HG02642 (cell line): ENCODE data around the gene PLD2.
A peak's percentile ranks its signal among the peaks of the same experiment; 100 is the strongest.

Experiments
- ATAC-seq: cut with Tn5 transposase; IDR thresholded peaks from one replicate; pipeline ENCODE4 v1.9.1; 2021; ENCODE audit warnings: mild to moderate bottlenecking; ENCODE audit not compliant: unreplicated experiment, poor library complexity

Gene PLD2

GRCh38 chr17:4789951-4790704 is 16.8 kb upstream of the PLD2 start:
- ATAC-seq: peak; percentile 85

- no peak for ATAC-seq
Measured at GRCh38 chr17:4790705-4791088, 16.3 kb upstream of the PLD2 start.

GRCh38 chr17:4795168-4795567 is 11.8 kb upstream of the PLD2 start:
- ATAC-seq: no peak

DNA sequence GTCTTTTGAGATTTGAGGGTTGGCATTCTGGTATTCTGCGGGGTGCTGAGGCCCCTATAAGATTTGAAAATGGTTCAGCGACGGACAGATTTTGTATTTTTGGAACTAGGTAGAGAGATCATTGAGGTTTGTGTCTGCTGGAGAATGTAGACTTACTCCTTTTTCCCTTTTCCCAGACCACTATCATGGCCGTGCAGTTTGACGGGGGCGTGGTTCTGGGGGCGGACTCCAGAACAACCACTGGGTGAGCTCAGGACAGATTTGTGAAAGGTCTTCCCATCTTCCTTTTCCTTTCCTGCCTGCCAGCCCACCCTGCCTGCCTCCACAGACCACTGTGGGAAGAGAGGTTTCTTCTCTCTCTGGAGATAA is 10.4 kb upstream of the PLD2 start:
- no peak for ATAC-seq

DNA sequence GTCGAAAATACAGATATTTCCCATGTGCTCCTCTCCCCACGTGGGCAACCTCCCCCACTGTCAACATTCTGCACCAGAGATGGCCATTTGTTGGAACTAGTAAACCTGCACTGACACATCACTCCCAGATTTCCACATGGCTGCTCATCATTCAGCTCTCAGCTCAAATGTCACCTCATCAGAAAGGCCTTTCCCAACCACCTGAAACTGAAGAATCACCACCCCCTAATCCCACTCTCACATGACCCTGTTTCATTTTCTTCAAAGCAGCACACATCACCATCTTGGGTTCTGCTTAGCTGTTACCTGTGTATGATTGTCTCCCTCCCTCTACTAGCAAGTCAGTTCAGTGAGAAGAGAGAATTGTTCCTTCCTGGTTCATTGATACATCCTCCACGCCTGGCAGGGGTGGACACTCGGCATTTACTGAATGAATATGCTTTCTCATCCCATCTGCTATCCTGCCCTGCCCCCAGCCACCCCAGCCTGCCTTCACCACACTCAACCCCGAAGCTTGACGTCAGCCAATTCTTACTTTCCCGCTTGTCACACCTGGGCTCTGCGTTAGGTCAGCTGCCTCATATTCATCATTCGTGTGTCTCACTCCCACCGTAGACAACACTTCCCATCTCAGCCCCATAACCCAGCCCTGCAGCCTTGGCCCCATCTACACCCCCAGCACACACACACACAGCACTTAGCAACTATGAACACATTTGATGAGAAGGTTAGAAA is 6.3 kb upstream of the PLD2 start:
- no peak for ATAC-seq

- no peak for ATAC-seq
Measured at GRCh38 chr17:4802228-4802627, 4.7 kb upstream of the PLD2 start, which contains the start of gene C17orf114. Gene C17orf114 (minus strand): TSS chr17:4802328.

- ATAC-seq: no peak
Measured at GRCh38 chr17:4806456-4806776, 536 bp upstream of the PLD2 start.

- ATAC-seq: no peak
Measured at GRCh38 chr17:4807605-4808377, 839 bp downstream of the PLD2 start.

DNA sequence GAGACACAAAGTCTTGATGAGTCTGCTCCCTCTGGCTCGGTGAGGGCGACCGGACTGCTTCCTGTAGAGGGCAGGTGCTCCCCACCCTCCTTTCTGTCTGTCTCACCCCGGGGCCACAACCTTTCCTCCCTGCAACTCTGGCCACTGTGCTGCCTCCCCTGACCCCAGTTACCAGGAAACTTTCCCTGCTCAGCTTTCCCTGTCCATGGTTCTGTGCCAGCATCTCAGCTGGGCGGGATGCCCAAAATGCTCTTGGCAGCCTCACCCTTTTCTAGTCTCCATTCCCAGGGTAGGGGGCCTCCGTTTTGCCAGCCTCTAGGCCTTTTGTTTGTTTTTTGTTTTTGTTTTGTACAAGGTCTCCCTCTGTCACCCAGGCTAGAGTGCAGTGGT is 1.4 kb downstream of the PLD2 start:
- ATAC-seq: no peak

- ATAC-seq: no peak
Measured at GRCh38 chr17:4810696-4811290, 3.8 kb downstream of the PLD2 start.

GRCh38 chr17:4811471-4811870 is 4.5 kb downstream of the PLD2 start:
- no peak for ATAC-seq

GRCh38 chr17:4812690-4813089 is 5.7 kb downstream of the PLD2 start:
- ATAC-seq: no peak

DNA sequence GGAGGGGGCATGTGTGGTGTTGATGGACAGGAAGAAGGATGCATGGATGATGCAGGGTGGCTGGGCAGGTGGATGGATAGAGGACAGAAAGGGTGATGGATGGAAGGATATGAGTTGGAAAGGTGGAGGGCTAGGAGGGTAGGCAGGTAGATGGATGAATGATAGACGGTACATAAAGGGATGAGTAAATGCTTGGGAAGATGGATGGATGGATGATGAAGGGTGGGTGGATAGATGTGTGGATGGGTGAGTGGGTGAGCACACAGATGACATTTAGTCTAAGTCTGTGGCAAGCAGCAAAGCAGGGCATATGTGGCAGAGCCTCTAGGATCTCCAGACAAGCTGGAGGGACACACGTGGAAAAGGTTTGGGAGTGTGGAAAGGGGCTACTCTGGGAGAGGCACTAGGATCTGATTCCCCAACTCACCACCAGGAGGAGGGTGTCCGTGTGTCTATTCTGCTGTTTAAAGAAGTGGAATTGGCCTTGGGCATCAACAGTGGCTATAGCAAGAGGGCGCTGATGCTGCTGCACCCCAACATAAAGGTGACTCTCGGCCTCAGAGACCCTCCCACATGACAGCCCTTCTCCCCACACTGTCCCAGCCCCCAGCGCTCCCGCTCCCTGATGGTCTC is 8.2 kb downstream of the PLD2 start:
- no peak for ATAC-seq

- ATAC-seq: no peak
Measured at GRCh38 chr17:4816826-4817225, 9.9 kb downstream of the PLD2 start.

DNA sequence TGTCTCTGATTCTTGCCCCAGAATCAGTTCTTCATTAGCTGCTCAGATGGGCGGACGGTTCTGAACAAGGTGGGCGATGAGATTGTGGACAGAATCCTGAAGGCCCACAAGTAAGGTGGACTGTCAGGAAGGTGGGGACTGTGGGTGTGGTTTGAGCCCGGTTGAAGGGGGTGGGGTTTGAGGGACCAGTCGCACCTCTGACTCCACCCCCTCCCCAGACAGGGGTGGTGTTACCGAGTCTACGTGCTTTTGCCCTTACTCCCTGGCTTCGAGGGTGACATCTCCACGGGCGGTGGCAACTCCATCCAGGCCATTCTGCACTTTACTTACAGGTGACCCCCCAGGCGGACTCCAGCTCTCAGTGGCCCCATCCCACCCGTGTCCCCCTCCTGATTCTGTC is 11.3 kb downstream of the PLD2 start:
- ATAC-seq: no peak

DNA sequence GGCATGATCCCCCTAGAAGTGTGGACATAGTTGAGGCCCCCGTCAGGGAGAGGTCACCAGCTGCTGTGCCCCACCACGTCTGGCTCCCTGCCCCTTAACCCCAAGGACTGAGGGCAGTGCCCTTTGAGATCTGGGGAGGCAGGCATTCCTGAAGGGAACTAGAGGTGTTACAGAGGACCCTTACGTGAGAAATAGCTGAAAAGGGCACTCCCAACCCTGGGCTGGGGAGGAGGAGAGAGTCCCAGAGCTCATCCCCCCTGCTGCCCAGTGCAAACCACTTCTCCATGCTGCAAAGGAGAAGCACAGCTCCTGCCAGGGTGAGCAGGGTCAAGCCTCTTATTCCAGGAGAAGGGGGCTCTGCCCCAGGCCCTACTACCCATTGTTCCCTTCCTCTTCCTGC is 15.9 kb downstream of the PLD2 start:
- no peak for ATAC-seq

DNA sequence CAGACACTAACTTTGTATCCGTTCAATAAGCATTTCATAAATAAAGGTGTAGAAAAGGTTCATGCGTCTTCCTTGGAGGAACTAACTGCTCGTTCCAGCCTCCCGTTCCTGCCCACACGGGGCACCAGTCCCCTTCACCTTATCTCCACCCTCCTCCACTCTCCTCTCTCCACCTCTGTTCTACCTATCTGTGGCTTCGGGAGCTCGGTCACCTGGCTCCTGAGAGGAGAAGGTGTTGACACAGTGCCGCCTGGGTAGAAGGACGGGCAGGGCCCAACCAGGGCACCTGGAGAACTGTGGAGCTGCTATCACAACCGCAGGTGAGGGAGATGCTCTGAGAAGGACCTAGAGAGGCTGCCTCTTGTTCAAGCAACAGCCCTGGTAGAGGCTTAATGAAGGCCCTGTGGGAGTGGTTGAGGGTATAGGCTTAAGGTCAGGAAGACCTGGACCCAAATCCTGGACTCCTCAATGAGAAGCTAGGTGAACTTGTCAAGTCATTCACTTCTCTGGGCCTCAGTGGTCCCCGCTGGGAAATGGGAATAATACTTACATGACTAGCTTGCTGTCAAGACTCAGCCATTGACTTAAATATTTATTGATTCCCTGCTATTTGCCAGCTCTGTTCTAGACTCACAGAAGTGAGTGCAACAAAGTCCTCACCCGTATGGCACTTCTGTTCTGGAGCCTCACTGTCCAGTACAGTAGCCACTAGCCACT is 16.6 kb downstream of the PLD2 start:
- no peak for ATAC-seq

GRCh38 chr17:4827399-4827798 is 20.4 kb downstream of the PLD2 start:
- ATAC-seq: no peak

DNA sequence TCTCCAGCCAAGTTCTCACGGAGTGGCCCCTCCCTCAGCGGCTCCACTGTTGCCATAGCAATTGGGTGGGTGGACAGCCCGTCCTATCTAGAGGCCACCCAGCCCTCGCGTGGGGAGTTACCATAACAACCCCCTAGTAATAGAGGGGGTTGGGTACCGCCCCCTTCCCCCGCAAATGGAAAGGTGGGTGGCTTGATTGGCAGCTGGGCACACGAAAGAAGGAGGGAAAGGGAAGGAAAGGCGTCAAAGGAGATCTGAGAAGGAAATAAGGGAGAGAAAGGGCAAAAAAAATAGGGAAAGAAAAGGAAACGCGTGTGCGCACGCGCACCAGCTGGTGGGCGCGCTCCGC is 25.9 kb downstream of the PLD2 start:
- ATAC-seq: peak; percentile 25
